GM12878 (cell line): ENCODE measurements around the gene SH2D2A. TPM values are rescaled to one million over a fixed set of nuclear protein-coding genes. Genes with fewer than 3 reads are reported as not detected.

Source experiments
- ATF3 ChIP-seq: IDR thresholded peaks from 2 replicates; pipeline ENCODE4 v1.6.1; 2011; ENCODE audit warnings: low read depth, mild to moderate bottlenecking, low read length, moderate library complexity, borderline replicate concordance; ENCODE audit errors: extremely low read depth
- ATF7 ChIP-seq: fragments of 450-650 bp; IDR thresholded peaks from 2 replicates; pipeline ENCODE4 v1.6.1; 2016; ENCODE audit warnings: low read depth, mild to moderate bottlenecking
- CHD1 ChIP-seq: IDR thresholded peaks from 2 replicates; pipeline ENCODE4 v1.6.1; 2012; ENCODE audit warnings: low read depth, low read length, improper control_type of control experiment
- E4F1 ChIP-seq: fragments of 450-650 bp; IDR thresholded peaks from 2 replicates; pipeline ENCODE4 v1.6.1; 2018; ENCODE audit warnings: borderline replicate concordance, mild to moderate bottlenecking; ENCODE audit not compliant: partially characterized antibody
- JUNB ChIP-seq: IDR thresholded peaks from 2 replicates; pipeline ENCODE4 v1.6.1; 2016; ENCODE audit warnings: antibody characterized with exemption, mild to moderate bottlenecking
- JUND ChIP-seq: IDR thresholded peaks from 2 replicates; pipeline ENCODE4 v1.6.1; 2012; ENCODE audit warnings: low read depth, mild to moderate bottlenecking, low read length, improper control_type of control experiment, moderate library complexity
- MAX ChIP-seq: IDR thresholded peaks from 2 replicates; pipeline ENCODE4 v1.6.1; 2012; ENCODE audit warnings: low read depth, low read length, improper control_type of control experiment
- MEF2B ChIP-seq: fragments of 450-650 bp; IDR thresholded peaks from 2 replicates; pipeline ENCODE4 v1.6.1; 2018; ENCODE audit warnings: mild to moderate bottlenecking, moderate library complexity; ENCODE audit not compliant: partially characterized antibody, poor library complexity, severe bottlenecking
- NFYA ChIP-seq: IDR thresholded peaks from 2 replicates; pipeline ENCODE4 v1.6.1; 2011; ENCODE audit warnings: low read depth, mild to moderate bottlenecking, low read length, improper control_type of control experiment, borderline replicate concordance
- NKRF ChIP-seq: fragments of 450-650 bp; conservative IDR thresholded peaks from 2 replicates; pipeline ENCODE4 v1.6.1; 2017; ENCODE audit warnings: mild to moderate bottlenecking, moderate library complexity
- NR2C2 ChIP-seq: IDR thresholded peaks from 2 replicates; pipeline ENCODE4 v1.6.1; 2011; ENCODE audit warnings: borderline replicate concordance, low read depth; ENCODE audit not compliant: control insufficient read depth, insufficient read length
- RAD51 ChIP-seq: fragments of 450-650 bp; IDR thresholded peaks from 2 replicates; pipeline ENCODE4 v1.6.1; 2016; ENCODE audit warnings: moderate library complexity, mild to moderate bottlenecking, inconsistent platforms
- TBL1XR1 ChIP-seq: IDR thresholded peaks from 2 replicates; pipeline ENCODE4 v1.6.1; 2012; ENCODE audit warnings: low read depth, low read length, improper control_type of control experiment
- USF1 ChIP-seq: IDR thresholded peaks from 2 replicates; pipeline ENCODE4 v1.6.1; 2011; ENCODE audit warnings: borderline replicate concordance, low read depth, mild to moderate bottlenecking, moderate library complexity, mixed read lengths, low read length; ENCODE audit not compliant: insufficient read depth; ENCODE audit errors: extremely low read length
- ZBTB33 ChIP-seq: fragments of 450-650 bp; IDR thresholded peaks from 2 replicates; pipeline ENCODE4 v1.6.1; 2017; ENCODE audit warnings: mild to moderate bottlenecking
- ZNF207 ChIP-seq: fragments of 450-650 bp; IDR thresholded peaks from 2 replicates; pipeline ENCODE4 v1.6.1; 2014; ENCODE audit warnings: antibody characterized with exemption, mild to moderate bottlenecking, borderline replicate concordance
- ZNF24 ChIP-seq: fragments of 450-650 bp; IDR thresholded peaks from 2 replicates; pipeline ENCODE4 v1.6.1; 2017; ENCODE audit warnings: antibody characterized with exemption, mild to moderate bottlenecking
- ZNF622 ChIP-seq: fragments of 450-650 bp; IDR thresholded peaks from 2 replicates; pipeline ENCODE4 v1.6.1; 2017; ENCODE audit warnings: mild to moderate bottlenecking, inconsistent platforms
- polyA plus RNA-seq, 11 experiments: library from polyadenylated mRNA; depleted of rRNA in 4 of 11; unstranded in 6 of 11; stranded (reverse) in 5 of 11; fragments of >200 nt; fragmentation: Nextera tagmentation in 4 of 11; fragmentation: Illumina TruSeq in 1 of 11; extraction: Ambion mirVana in 4 of 11; extraction: Trizol in 1 of 11; gene quantifications; 1 replicate in 1 of 11; 2 replicates in 10 of 11; pipeline versions ENCODE4 v1.2.1 to v1.2.3, GENCODE V29; 2011 to 2016; ENCODE audit warnings: inconsistent platforms in 2 of 11, missing spikeins in 2 of 11, low read depth in 1 of 11
- total RNA-seq, 4 experiments: library from RNA; depleted of rRNA in 3 of 4; stranded (reverse); fragments of >200 nt in 3 of 4; fragmentation: Illumina TruSeq in 1 of 4; extraction: Trizol in 1 of 4; gene quantifications; 2 replicates each; pipeline versions ENCODE4 v1.2.1 to v1.2.3, GENCODE V29; 2013 to 2021

Gene SH2D2A
- total and polyA plus RNA-seq, 10 of the 15 experiments (the other 5 are each of a cell fraction or from before 2014, with no cell fraction given): 0.72 to 15.9 (median 7.0) TPM

GRCh38 chr1:156813750-156814570 lies 2.7 kb downstream of the SH2D2A start (continued):
- TF ChIP-seq NKRF: peak; percentile 68
- TF ChIP-seq NR2C2: no peak
- no peak for TF ChIP-seq ZNF207
- TF ChIP-seq CHD1: no peak
- TF ChIP-seq ZBTB33: peak; percentile 91
- TF ChIP-seq E4F1: peak; percentile 39
- TF ChIP-seq JUND: 0 out of 2 replicates have a peak, but pooled peaks have one; percentile 7
- no peak for TF ChIP-seq NFYA
- 0 out of 2 replicates have a peak, but pooled peaks have one; percentile 24 for TF ChIP-seq ATF3
- no peak for TF ChIP-seq ZNF24
- no peak for TF ChIP-seq MEF2B
- peak; percentile 98 for TF ChIP-seq MAX
- TF ChIP-seq ATF7: no peak
- TF ChIP-seq JUNB: no peak
- TF ChIP-seq USF1: peak; percentile 87
- TF ChIP-seq ZNF622: no peak
- TF ChIP-seq TBL1XR1: no peak
- peak; percentile 62 for TF ChIP-seq RAD51
